HG03521 (cell line): ENCODE results near the gene GSN.

Experiments
- ATAC-seq: cut with Tn5 transposase; IDR thresholded peaks from one replicate; pipeline ENCODE4 v1.9.1; 2021; ENCODE audit warnings: mild to moderate bottlenecking, moderate library complexity; ENCODE audit not compliant: unreplicated experiment

Gene GSN

DNA sequence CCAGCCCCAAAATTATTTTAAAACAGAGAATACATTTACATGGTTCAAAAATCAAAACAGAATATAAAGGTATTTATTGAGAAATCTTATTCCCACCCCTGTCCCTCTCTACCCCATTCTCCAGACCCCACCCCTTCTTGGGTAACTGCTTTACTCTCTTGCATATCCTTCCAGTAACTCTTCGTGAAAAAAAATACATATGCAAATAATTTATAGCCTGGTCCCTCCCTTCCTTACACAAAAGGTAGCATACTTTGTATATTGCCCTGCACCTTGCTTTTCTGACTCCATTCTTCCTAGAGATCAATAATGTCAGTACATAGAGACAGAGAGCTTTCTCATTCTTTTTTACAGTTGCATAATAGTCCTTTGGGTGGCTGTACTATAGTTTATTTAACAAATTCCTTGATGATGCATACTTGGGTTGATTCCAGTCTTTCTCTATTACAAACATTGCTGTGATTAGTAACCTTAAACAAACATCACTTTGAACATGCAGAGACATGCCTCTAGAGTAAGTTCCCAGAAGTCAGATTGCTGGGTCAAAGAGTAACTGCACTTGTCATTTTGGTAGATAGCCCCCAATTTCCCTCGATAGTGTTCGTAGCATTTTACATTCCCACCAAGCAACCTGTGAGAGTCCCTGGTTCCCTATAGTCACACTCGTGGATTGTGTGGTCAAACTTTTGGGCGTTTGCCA is 54.2 kb downstream of the GSN start:
- ATAC-seq: no peak

DNA sequence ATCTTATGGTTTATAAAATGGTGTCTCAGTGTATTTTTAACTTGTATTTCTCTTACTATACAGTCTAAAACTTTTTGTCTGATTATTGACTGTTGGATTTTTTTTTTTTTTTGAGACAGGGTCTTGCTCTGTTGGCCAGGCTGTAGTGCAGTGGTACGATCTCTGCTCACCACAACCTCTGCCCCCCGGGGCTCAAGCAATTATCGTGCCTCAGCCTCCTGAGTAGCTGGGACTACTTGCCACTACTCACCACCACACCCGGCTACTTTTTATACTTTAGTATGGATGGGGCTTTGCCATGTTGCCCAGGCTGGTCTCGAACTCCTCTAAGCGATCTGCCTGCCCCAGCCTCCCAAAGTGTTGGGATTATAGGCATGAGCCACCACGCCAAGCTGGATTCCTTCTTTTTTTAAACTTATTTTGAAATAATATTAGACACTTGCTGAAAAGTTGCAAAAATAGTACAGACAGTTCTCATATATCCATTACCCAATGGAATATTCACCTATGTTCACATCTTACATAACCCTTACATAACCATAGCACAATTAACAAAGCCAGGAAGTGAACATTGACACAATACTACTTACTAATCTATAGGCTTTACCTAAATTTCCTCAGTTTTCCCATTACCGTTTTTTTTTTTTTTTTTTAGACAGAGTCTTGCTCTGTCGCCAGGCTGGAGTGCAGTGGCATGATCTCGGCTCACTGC is 54.9 kb downstream of the GSN start:
- no peak for ATAC-seq

DNA sequence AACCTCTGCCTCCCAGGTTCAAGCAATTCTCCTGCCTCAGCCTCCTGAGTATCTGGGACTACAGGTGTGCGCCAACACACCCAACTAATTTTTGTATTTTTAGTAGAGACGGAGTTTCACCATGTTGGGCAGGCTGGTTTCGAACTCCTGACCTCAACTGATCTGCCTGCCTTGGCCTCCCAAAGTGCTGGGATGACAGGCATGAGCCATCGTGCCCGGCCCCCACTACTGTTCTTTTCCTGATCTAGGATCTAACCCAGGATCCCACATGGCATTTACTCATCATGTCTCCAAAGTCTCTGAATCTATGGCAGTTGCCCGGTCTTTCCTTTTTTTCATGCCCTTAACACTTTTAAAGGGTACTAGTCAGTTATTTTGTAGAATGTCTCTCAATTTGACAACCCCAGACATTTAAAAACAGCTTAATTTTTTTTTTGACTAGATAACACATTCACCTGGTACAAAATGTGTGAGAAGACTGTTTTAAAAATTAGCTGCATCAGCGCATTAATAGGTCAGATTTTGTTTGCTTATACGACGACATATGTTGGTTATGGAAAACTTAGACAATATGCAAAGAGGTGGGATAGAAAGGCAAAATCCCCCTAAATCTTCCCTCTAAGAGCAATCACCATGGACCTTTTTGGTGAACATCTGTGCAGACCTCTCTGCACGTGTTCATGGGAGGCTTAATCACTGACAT is 55.6 kb downstream of the GSN start:
- no peak for ATAC-seq

DNA sequence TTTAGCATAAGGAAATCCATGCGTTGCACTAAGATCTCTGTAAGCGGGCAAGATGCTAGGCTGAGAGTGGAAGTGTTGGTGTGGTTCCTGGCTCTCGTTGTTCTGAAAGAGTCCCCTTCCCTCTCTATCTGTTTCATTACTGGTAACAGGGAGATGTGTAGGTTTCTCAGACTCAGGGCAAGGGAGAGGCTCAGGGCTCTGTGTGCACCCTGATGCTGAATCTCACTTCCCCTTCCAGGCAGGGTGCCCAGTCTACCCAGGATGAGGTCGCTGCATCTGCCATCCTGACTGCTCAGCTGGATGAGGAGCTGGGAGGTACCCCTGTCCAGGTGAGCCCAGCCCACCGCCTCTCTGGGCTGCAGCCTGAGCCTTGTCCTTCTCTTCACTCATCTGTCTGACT is 56.4 kb downstream of the GSN start:
- no peak for ATAC-seq

DNA sequence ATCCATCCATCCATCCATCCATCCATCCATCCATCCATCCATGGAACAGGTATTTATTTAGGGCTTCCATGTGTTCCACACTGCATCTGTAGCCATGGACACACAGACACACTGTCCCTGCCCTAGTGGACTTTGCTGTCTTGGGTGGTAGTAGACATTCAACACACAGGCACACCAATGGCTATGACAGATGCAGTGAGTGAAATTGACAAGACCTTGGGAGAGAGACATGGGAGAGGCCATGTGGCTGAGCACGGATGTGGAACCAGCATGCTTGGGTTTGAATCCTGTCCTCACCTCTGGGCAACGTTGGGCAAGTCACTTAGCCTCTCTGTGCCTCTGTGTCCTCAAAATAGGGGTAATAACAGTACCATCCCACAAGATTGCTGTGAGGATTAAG is 56.8 kb downstream of the GSN start:
- no peak for ATAC-seq

DNA sequence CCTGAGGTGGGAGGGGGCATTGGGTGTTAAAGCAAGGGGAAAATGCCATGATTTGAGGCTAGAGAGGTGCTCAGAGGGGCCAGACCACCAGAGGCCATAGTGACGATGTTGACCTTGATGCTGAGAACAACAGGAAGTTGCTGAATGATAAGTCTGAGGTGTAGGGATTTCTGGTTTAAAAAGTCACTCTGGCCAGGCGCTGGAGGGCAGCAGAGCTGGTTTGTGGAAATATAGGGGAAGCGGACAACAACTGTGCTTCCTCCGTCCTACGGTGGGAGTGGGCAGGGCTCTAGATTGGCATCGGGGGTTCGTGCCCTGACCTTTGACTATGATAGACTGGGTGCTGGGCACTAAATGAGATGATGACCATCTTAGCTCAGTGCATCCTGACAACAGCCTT is 57.4 kb downstream of the GSN start:
- ATAC-seq: no peak

DNA sequence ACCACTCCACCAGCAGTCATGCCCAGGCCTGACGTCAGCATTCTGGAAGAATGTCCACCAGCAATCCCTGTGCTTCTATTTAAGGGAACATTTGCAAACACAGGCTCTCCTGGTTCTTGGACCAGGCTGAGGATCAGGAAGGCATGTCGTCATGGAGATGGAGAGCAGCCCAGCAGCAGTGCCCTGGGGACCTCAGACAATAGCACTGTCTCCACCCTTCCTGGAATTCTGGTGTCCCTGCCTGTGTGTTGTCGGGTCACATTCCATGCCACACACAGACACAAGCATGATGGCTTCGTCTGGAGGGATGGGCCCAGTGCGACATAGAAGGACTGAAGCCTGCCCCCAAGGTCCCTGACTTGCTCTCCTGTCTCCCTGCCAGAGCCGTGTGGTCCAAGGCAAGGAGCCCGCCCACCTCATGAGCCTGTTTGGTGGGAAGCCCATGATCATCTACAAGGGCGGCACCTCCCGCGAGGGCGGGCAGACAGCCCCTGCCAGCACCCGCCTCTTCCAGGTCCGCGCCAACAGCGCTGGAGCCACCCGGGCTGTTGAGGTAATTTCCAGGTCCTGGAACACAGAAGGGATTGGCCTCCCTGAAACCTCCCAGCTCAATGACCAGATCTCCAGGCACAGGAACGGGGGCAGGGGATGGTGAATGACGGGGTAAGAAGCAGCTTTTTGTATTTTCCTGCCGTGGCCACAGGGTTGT is 58.3 kb downstream of the GSN start:
- ATAC-seq: no peak

DNA sequence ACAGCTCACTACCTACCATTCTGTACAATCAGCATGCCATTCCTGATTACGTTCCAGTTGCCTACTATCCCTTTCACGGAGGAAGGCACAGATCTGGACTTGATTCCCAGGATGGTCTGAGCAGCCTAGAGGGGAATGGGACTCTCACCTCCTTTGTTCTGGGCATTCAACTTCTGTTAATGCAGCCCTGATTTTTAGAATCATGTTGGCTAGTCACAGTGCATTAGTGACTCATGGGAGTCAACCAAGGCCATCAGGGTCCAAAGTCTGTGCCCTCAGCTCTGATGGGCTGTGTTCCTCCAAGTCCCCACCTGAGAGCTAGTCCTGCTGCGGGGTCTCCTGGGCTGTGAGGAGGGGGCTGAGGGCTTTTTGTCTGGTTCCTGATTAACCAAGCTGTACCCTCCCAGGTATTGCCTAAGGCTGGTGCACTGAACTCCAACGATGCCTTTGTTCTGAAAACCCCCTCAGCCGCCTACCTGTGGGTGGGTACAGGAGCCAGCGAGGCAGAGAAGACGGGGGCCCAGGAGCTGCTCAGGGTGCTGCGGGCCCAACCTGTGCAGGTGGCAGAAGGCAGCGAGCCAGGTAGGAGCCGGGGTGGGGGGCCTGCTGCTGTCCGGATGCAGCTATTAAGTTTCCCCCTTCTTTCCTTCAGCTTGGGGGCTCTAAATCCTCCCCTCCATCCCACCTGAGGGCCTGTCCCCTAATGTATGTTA is 59.1 kb downstream of the GSN start:
- no peak for ATAC-seq

DNA sequence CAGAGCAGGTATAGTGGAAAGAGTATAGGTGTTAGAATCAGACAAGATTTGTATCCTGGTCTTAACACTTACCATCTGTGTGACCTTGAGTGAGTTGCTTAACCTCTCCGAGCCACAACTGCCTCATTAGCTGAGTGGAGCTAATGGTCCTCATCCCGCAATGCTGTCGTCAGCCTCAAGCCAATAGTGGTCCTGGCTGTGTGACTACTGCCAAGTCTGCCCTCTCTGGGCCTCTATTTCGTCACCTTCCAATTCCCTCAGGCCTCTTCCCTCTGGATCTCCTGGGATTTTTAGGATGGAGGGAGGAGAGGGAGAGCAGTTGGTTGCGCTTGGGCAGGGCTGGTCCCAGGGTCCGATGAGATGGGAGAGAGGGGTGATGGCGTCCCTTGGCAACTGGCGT is 60.5 kb downstream of the GSN start:
- no peak for ATAC-seq

DNA sequence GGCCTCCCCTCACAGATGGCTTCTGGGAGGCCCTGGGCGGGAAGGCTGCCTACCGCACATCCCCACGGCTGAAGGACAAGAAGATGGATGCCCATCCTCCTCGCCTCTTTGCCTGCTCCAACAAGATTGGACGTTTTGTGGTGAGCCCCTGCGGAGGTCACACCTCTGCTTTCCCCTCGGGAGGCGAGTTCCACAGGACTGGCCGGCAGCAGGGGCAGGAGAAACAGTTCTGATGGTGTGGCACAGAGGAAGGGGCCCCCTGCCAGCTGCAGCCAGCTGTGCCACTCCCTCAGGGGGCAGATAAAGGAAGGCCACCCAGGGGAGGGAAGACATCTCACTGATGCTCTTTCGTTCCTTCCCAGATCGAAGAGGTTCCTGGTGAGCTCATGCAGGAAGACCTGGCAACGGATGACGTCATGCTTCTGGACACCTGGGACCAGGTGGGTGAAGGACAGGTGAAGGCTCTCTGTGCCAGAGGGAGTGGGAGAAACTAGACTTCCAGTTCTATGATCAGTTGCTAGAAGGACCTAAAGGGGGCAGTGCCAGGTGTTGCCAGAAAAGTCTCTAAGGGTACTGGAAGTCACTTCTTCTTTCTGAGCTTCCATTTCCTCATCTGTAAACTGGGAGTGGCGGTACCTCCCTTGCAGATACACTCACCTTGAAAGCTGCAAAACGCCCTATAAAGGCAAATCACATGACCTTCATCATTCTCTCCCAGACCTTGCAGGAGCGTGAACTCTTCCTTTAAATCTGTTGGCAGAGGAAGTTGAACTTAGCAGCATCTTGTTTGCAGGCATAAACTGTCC is 61.1 kb downstream of the GSN start:
- no peak for ATAC-seq

DNA sequence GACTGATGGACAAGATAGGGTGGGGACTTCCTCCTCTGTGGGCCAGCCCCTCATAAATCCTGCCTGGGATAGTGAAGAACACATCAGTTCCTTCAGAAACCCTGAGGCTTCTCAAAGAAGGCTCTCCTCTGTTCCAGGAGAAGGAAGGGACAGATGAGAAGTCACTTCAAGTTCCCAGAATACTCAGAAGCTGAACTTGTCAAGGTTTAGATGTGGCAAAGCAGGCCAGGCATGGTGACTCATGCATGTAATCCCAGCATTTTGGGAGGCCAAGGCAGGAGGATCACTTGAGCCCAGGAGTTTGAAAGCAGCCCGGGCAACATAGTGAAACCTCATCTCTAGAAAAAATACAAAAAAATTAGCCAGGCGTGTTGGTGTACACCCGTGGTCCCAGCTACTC is 63.6 kb downstream of the GSN start:
- no peak for ATAC-seq

DNA sequence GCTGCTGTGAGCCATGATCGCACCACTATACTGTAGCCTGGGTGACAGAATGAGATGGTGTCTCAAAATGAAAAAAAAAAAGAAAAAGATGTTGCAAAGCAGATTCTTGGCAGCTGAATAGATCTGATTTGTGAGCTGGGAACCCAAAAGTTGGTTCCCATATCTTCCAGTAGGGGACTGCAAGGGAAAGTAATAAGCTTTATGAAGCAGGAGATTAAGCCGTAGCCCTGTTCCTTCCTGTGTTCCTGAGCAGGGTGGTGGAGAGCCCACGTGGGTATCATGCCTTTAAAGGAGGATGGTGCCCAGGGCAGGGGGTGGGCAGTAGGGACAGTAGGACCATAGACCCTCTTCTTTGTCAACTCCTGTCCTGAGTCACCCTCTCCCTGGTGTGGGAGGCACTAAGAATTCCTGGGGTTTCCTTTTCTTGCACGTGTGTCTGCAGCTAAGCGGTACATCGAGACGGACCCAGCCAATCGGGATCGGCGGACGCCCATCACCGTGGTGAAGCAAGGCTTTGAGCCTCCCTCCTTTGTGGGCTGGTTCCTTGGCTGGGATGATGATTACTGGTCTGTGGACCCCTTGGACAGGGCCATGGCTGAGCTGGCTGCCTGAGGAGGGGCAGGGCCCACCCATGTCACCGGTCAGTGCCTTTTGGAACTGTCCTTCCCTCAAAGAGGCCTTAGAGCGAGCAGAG is 64.2 kb downstream of the GSN start:
- ATAC-seq: no peak

DNA sequence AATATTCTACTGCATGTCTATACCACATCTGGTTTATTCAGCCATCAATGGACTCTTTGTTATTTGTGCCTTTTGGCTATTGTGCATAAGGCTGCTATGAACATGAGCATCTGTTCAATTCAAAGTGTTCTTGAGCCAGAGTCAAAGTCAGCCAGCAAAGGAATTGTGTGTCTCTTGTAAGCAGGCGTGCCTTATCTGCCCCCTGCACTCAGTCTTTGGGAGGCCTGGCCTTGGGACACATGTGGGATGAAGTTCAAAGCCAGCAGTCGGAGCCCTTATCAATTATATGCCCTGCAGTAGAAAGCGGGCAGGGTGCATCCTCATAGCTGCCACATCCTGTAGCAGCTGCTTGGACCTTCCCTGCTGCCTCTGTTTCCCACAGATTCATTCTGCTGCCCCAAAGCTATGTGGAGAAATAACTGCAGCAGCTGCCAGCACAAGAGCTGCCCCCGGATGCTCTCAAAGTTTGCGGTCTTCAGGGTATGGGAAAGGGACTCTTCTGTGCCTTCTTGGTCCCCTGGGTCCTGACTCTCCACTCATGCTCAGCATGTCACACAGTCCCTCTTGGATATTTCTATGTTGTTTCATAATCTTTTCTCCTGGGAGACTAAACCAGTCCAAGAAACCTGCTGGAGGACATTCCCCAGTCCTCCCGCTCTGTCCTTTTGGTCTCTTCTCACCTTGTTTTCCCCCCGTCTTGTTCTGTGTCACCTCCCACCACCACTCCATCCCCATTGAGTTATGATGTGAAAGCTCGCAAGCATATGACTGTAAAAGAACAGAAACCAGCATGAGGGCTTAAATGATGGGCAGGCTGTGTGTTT is 66.2 kb downstream of the GSN start:
- ATAC-seq: no peak

DNA sequence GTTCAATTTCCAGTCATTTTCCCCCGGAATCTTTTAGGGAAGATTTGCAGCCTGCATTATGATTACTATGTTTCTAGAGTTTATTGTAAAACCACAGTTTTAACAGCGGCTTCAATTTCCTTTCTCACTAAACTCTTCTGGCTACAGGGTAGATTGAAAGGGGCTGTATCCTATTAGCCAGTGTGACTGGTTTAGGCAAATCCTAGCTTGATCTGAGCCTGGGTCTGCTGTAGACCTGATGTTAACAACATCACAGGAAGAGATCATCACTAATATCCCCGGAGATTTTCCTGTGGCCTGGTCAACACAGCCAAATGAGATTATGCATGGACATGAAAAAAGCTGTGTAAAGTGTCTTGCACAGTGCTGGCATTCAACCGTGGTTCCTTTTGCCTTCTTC is 68.7 kb downstream of the GSN start:
- ATAC-seq: no peak

DNA sequence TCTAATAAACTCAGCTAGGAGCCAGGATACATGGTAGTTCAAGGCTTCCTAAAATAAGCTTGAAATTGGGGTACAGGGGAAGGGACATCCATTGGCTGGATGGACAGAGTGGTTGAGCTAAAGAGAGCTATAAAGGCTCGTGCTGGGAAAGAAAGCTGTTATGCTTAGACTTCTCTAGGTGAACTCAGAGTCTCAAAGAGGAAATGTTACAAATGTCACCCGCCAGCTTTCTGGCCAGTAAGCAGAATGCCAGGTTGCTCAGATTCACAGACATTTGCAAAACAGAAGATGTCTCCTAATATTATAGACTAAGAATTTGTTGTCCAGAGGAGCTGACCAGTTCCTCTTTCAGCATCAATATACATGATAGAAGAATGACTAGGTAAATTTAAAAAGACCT is 71.5 kb downstream of the GSN start:
- no peak for ATAC-seq

DNA sequence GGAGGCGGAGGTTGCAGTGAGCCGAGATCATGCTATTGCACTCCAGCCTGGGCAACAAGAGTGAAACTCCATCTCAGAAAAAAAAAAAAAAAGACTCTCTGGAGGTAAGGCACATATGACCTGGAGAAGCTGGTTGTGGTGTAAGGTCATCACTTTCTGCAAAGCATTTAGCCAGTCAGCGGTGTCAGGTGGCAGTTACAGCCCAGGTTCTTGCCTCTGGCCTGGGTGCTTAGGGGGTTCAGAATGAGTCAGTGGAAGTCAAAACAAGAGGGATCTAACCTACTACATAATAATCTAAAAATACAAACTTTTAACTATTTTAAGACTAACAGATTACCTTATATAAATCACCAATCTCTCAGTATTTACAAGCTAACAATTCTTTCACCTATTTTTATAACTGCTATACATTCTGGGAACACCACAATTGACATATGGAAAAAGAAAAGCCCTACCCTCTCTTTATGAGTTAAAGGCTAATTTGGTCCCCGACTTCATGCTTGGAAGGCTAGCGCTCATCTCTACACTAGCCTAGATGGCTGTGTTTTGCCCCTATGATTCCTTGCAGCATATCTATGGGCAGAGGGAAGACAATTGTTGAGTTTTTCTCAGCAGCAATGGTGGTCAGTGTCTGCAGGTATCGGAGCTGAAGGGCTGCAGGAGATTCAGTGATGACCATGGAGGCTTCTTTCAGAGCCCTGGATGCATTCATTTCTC is 72.9 kb downstream of the GSN start:
- no peak for ATAC-seq

DNA sequence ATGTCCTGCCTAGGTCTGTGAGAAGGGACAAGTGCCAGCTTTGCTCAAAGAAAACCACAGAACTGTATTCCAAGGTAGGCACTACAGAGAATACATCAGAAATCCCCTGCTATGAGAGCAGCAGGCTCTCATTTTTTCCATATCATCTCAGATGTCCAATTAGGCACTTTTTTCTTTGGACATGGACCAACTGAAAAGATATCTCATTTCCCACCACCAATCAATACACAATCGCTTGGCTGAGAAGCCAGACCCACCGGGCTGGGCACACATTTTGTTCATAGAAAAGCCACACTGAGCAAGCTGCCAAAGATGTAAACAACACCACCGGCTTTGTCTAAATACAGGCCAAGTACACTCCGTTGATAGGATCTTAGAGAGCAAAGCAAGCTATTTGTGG is 76.2 kb downstream of the GSN start:
- ATAC-seq: no peak

DNA sequence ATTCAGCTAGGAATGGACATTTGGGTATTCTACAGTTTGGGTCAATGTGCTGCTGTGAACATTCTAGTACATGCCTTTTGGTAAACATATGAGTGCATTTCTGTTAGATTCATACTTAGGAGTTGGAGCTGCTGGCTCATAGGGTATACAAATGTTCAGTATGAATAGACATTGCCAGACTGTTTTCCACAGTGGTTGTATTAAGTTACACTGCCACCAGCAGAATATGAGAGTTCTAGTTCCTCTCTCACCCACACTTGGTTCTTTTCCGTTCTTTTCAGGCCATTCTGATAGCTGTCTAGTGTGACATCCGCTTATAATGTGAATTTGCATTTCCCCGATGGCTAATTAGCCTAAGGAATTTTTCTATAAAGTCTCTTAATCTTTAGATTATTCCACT is 77.1 kb downstream of the GSN start:
- ATAC-seq: no peak
